HG03575 (cell line): ENCODE data around the gene CCDC181.

Experiments used
- ATAC-seq: cut with Tn5 transposase; IDR thresholded peaks from one replicate; pipeline ENCODE4 v1.9.1; 2021; ENCODE audit not compliant: unreplicated experiment, insufficient number of reproducible peaks, low FRiP score; ENCODE audit errors: extremely low read depth

The CCDC181 gene

GRCh38 chr1:169427081-169427641, at the start of gene CCDC181:
Gene CCDC181 (minus strand): TSS chr1:169427474. CDS start chr1:169424927, 2,547 bp downstream.
- no peak for ATAC-seq

- no peak for ATAC-seq
These were observed 48.6 kb upstream of the CCDC181 start for GRCh38 chr1:169475806-169476387.

- no peak for ATAC-seq
These were observed 47.2 kb upstream of the CCDC181 start for GRCh38 chr1:169474302-169474995.

- ATAC-seq: no peak
These were observed 46.1 kb upstream of the CCDC181 start for GRCh38 chr1:169473347-169473746.

GRCh38 chr1:169472738-169473137, 45.5 kb upstream of the CCDC181 start:
- no peak for ATAC-seq

GRCh38 chr1:169468982-169469381, 41.7 kb upstream of the CCDC181 start:
- no peak for ATAC-seq

GRCh38 chr1:169466259-169467230, 39.3 kb upstream of the CCDC181 start:
- no peak for ATAC-seq

- no peak for ATAC-seq
These were observed 38.0 kb upstream of the CCDC181 start for GRCh38 chr1:169465281-169465680.

GRCh38 chr1:169462385-169462784, 35.1 kb upstream of the CCDC181 start:
- no peak for ATAC-seq

- no peak for ATAC-seq
These were observed 34.2 kb upstream of the CCDC181 start for GRCh38 chr1:169461390-169462000.

DNA sequence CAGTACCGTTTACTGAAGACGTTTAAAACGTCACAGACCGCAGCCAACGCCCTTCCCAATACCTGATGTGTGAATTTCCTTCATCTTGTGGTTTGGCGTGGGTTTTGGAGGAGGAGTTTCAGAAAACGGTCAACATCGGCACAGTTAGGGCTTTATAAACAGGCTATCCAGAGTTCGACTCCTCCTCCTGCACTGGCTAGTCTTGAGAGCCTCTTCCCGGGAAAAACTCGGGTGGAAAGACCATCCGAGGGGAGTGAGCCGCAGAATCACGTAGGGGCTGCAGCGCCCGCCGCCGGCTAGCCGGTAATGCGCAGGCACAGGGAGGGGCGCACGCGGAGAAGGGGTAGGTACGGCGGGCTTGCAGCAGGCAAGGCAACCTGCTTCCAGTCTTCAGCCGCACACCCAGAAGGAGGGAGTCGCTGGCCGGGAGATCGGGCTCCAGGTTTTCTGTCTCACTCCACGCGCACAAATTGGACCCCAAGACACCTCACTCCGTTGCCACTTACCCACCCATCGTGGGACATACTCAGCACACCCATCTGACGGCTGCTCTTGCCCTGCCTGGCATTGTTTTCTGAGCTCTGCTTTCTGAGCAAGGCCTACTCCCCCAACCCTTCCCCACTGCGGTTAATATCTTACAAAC, 33.0 kb upstream of the CCDC181 start:
- ATAC-seq: no peak

DNA sequence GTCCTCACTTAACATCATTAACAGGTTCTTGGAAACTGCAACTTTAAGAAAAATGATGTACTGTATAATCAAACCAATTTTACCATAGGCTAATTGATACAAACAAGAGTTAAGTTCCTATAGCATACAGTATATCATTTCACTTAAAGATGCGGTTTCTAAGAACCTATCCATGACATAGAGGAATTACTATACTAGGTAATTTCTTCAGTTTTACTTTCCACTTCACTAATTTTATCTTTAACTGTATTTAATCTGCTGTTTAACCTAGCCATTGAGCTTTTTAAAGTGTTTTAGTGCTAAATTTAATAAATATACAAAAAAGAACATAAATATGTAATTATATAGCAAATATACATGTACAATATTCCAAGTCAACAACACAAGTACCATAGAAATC, 30.2 kb upstream of the CCDC181 start:
- no peak for ATAC-seq

GRCh38 chr1:169456029-169456428, 28.8 kb upstream of the CCDC181 start:
- ATAC-seq: no peak

GRCh38 chr1:169452921-169453320, 25.6 kb upstream of the CCDC181 start:
- ATAC-seq: no peak

DNA sequence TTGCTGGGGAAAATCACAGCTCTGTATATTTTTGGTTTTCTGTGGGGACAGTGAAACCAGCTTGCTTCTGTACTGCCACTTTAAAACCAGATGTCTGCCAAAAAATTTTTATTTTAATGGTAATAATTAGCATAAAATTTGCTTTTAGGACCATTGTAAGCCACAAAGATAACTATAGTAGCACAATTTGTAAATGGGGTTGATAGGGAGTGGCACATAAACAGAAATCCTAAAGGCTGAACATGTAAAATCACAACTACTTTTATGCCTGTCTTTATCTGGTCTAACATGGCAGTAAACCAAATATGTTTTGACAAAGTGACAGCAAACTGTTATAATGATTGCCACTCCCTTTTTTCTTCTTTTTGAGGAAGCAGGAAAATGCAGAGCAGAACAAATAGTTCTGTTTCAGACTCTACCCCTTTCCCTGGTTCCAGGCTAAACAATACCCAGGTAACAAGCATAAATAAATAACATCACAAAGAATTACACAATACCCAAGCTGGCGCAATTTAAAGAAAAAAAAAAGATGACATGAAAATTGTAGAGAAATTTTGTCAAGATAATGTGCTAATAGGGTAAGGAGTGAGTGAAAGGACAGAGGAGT, 24.0 kb upstream of the CCDC181 start:
- no peak for ATAC-seq

DNA sequence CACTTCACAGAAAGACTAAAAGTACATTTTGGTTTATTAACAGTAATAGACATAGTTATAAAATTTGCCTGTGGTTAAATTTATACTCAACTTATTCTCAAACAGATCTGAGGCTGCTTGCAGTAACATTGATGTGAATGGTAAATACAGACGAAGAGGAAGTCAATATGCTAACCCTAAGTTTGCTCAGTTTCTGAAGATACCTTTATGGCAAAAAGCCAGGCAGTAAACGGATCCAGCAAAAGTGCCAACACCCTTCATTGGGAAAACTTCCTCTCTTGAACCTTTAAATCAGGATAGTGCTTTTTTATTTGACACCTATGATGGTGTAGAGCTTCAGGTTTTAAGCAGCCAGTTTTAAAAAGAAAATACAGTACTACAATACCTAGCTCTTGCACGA, 16.6 kb upstream of the CCDC181 start:
- ATAC-seq: no peak

DNA sequence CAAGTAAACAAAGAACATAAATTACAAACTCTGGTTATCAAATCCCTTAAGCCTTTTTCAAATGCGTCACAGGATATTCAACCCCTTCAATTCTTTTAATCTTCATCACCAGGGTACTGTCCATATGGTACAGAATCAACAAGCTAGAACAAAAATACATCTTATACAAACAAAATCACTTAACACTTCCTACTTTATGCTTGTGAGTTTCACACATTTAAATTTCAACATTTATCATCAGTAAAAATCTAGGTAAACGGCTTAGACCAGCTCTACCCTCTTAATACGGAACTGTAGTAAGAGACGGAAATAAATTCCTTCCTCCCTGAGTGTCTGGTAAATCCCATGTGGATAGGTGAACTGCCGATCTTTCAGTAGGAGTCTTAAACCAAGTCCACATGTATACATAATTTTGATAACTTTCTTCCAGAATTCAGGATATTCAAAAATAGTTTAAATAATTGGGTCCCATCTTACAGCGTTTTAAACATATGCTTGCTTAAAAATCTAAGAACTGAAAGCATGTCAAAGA, 1.0 kb downstream of the CCDC181 start:
- ATAC-seq: no peak

GRCh38 chr1:169421309-169421708, 6.0 kb downstream of the CCDC181 start:
- ATAC-seq: no peak
